HCT116 (cell line): ENCODE measurements around the gene SEMA5B. TPM values are rescaled to one million over a fixed set of nuclear protein-coding genes. Genes with fewer than 3 reads are reported as not detected.

Experiments
- ATAC-seq: fragments of 200-7000 bp; cut with Tn5 transposase; 2 replicates; pipeline ENCODE4 v1.9.1; 2020; ENCODE audit warnings: mild to moderate bottlenecking, moderate library complexity
- BruUV-seq: library from RNA; stranded (reverse); fragments of 400-500 nt; replicated peaks from 2 replicates; lab custom pipeline; 2021; lab: Mats Ljungman, UMichigan
- CTCF ChIA-PET: fragments of 300-600 bp; sonication (Branson Sonifier 250); formaldehyde crosslinking; loops from one replicate; lab custom pipeline; 2021; ENCODE audit warnings: antibody characterized with exemption; lab: Charles Lee
- POLR2A ChIA-PET: fragments of 300-600, 350-600 bp; sonication (Branson Sonifier 250); formaldehyde crosslinking; loops from one replicate; lab custom pipeline; 2021; ENCODE audit warnings: antibody characterized with exemption; lab: Charles Lee
- RAD21 ChIA-PET, 2 experiments: fragments of 300-600 bp; sonication (Branson Sonifier 250); formaldehyde crosslinking; loops; one replicate each; lab custom pipeline; 2023; ENCODE audit warnings: low total read pairs in 2 of 2; ENCODE audit not compliant: uncharacterized antibody in 2 of 2, unreplicated experiment in 2 of 2, low non-redundant PET in 1 of 2; lab: Charles Lee
- DNase-seq: peaks from one replicate; pipeline ENCODE4 v3.0.0-alpha.2; 2010; ENCODE audit warnings: low read depth, low spot score
- H2AFZ ChIP-seq: fragments of 200-600 bp; shearing (Covaris generic), sonication (generic); 2 replicates; pipeline ENCODE4 v1.6.1; 2017; ENCODE audit warnings: low read depth, mixed run types, mixed read lengths, antibody characterized with exemption, low read length; ENCODE audit not compliant: poor library complexity, severe bottlenecking
- H3K27ac ChIP-seq: 2 replicates; pipeline ENCODE4 v1.5.1; 2012; ENCODE audit warnings: low read depth, low read length
- H3K27me3 ChIP-seq: fragments of 200-600 bp; sonication (generic); 2 replicates; pipeline ENCODE4 v1.6.1; 2016; ENCODE audit warnings: mixed run types, low read length, mixed read lengths; ENCODE audit not compliant: insufficient read depth
- H3K36me3 ChIP-seq, 2 experiments: fragments of 200-500 bp in 1 of 2; fragments of 200-600 bp in 1 of 2; sonication (Bioruptor generic) in 1 of 2; sonication (generic) in 1 of 2; 2 replicates each; pipeline versions ENCODE4 v1.5.1 to v1.6.1; 2014 to 2016; ENCODE audit warnings: low read length in 2 of 2, inconsistent platforms in 1 of 2, mixed read lengths in 1 of 2, mixed run types in 1 of 2; ENCODE audit not compliant: insufficient read depth in 2 of 2, control insufficient read depth in 1 of 2
- H3K4me1 ChIP-seq, 2 experiments: fragments of 200-600 bp in 1 of 2; sonication (generic) in 1 of 2; 2 replicates each; pipeline versions ENCODE4 v1.5.1 to v1.6.1; 2012 to 2017; ENCODE audit warnings: low read length in 2 of 2, inconsistent platforms in 1 of 2, mild to moderate bottlenecking in 1 of 2, mixed read lengths in 1 of 2, mixed run types in 1 of 2, moderate library complexity in 1 of 2; ENCODE audit not compliant: insufficient read depth in 2 of 2, control insufficient read depth in 1 of 2
- H3K4me2 ChIP-seq: fragments of 200-600 bp; sonication (generic); 2 replicates; pipeline ENCODE4 v1.6.1; 2017; ENCODE audit warnings: mixed run types, low read length, mixed read lengths
- H3K4me3 ChIP-seq, 2 experiments: fragments of 200-600 bp in 1 of 2; sonication (generic) in 1 of 2; replicated peaks in 1 of 2; 2 replicates each; pipeline ENCODE4 v1.5.1; 2011 to 2016; ENCODE audit warnings: low read length in 2 of 2, control low read depth in 1 of 2, low read depth in 1 of 2, mild to moderate bottlenecking in 1 of 2, mixed read lengths in 1 of 2, mixed run types in 1 of 2
- H3K79me2 ChIP-seq: fragments of 200-600 bp; sonication (generic); 2 replicates; pipeline ENCODE4 v1.6.1; 2017; ENCODE audit warnings: mild to moderate bottlenecking, mixed run types, low read length, moderate library complexity, mixed read lengths; ENCODE audit not compliant: insufficient read depth
- H3K9ac ChIP-seq: fragments of 200-600 bp; sonication (generic); 2 replicates; pipeline ENCODE4 v1.6.1; 2016; ENCODE audit warnings: low read length, mixed read lengths
- H3K9me2 ChIP-seq: fragments of 200-600 bp; sonication (generic), shearing (Covaris generic); 2 replicates; pipeline ENCODE4 v1.6.1; 2017; ENCODE audit warnings: mixed run types, mild to moderate bottlenecking, moderate library complexity; ENCODE audit not compliant: insufficient read depth
- H3K9me3 ChIP-seq, 2 experiments: fragments of 200-500 bp in 1 of 2; fragments of 200-600 bp in 1 of 2; sonication (Bioruptor generic) in 1 of 2; sonication (generic) in 1 of 2; 2 replicates each; pipeline ENCODE4 v1.6.1; 2014 to 2017; ENCODE audit warnings: low read length in 2 of 2, mixed read lengths in 2 of 2, inconsistent platforms in 1 of 2, low read depth in 1 of 2, mild to moderate bottlenecking in 1 of 2, mixed run types in 1 of 2, moderate library complexity in 1 of 2; ENCODE audit not compliant: control insufficient read depth in 1 of 2, insufficient read depth in 1 of 2
- H4K20me1 ChIP-seq: fragments of 200-600 bp; sonication (generic), shearing (Covaris generic); 2 replicates; pipeline ENCODE4 v1.6.1; 2017; ENCODE audit warnings: mixed run types, mild to moderate bottlenecking, moderate library complexity; ENCODE audit not compliant: insufficient read depth
- ATF3 ChIP-seq: IDR thresholded peaks from 2 replicates; pipeline ENCODE4 v1.6.1; 2012
- CBX3 ChIP-seq: IDR thresholded peaks from 2 replicates; pipeline ENCODE4 v1.6.1; 2012; ENCODE audit warnings: low read depth
- EGR1 ChIP-seq: IDR thresholded peaks from 2 replicates; pipeline ENCODE4 v1.6.1; 2012; ENCODE audit warnings: low read depth
- ELF1 ChIP-seq: IDR thresholded peaks from 2 replicates; pipeline ENCODE4 v1.6.1; 2012; ENCODE audit warnings: low read depth, borderline replicate concordance
- EZH2phosphoT487 ChIP-seq: fragments of 200-600 bp; IDR thresholded peaks from 2 replicates; pipeline ENCODE4 v1.6.1; 2018; ENCODE audit warnings: antibody characterized with exemption, borderline replicate concordance
- FOSL1 ChIP-seq: IDR thresholded peaks from 2 replicates; pipeline ENCODE4 v1.6.1; 2012; ENCODE audit warnings: low read depth
- MAX ChIP-seq: IDR thresholded peaks from 2 replicates; pipeline ENCODE4 v1.6.1; 2012
- POLR2AphosphoS5 ChIP-seq: IDR thresholded peaks from 2 replicates; pipeline ENCODE4 v1.6.1; 2011; ENCODE audit warnings: mild to moderate bottlenecking, low read depth, low read length, moderate library complexity
- RAD21 ChIP-seq: IDR thresholded peaks from 2 replicates; pipeline ENCODE4 v1.6.1; 2012; ENCODE audit warnings: low read depth, mild to moderate bottlenecking
- REST ChIP-seq: IDR thresholded peaks from 2 replicates; pipeline ENCODE4 v1.6.1; 2012; ENCODE audit warnings: low read depth
- SIN3A ChIP-seq: IDR thresholded peaks from 2 replicates; pipeline ENCODE4 v1.6.1; 2012; ENCODE audit warnings: low read depth
- SRF ChIP-seq: IDR thresholded peaks from 2 replicates; pipeline ENCODE4 v1.6.1; 2012; ENCODE audit warnings: low read depth
- TCF7L2 ChIP-seq: IDR thresholded peaks from 2 replicates; pipeline ENCODE4 v1.7.0; 2011; ENCODE audit warnings: borderline replicate concordance, inconsistent platforms; ENCODE audit not compliant: insufficient read depth, insufficient read length; ENCODE audit errors: extremely low read depth
- YY1 ChIP-seq: IDR thresholded peaks from 2 replicates; pipeline ENCODE4 v1.6.1; 2011; ENCODE audit warnings: low read length, low read depth, moderate library complexity, mild to moderate bottlenecking; ENCODE audit not compliant: insufficient replicate concordance; ENCODE audit errors: extremely low read depth
- ZBTB33 ChIP-seq: IDR thresholded peaks from 2 replicates; pipeline ENCODE4 v1.6.1; 2011; ENCODE audit warnings: mild to moderate bottlenecking, low read length, moderate library complexity; ENCODE audit not compliant: insufficient replicate concordance; ENCODE audit errors: extremely low read depth
- ZFX ChIP-seq: fragments of 450-650 bp; IDR thresholded peaks from 2 replicates; pipeline ENCODE4 v1.6.1; 2017
- intact Hi-C: fragments of 100-400 bp; cut with micrococcal nuclease; formaldehyde crosslinking; loops from 2 replicates; pipeline ENCODE4 v1.10.0; 2022
- total RNA-seq: library from RNA; stranded (reverse); gene quantifications from one replicate; pipeline ENCODE4 v1.2.1, GENCODE V29; 2021; ENCODE audit not compliant: unreplicated experiment

SEMA5B gene
- total RNA-seq, 1 experiment from 2014 or later = 0.15 TPM

- TF ChIP-seq SRF (no peak), ELF1 (no peak), CBX3 (no peak), TCF7L2 (no peak), ZBTB33 (no peak), YY1 (no peak), SIN3A (no peak), REST (no peak), POLR2AphosphoS5 (no peak), MAX (no peak), EZH2phosphoT487 (no peak), FOSL1 (no peak), EGR1 (no peak), ZFX (no peak), RAD21 (no peak), ATF3 (no peak)
- TF ChIP-seq, all 23 proteins: peak for 0
- no peak for DNase-seq
- no peak overlapping the region for H2AFZ ChIP-seq
- no peaks in the 10 kb centered on the region for H3K9me2 ChIP-seq
- H3K9me3 ChIP-seq = no peaks in the 10 kb centered on the region
- no peaks in the 10 kb centered on the region for H3K36me3 ChIP-seq
- intact Hi-C loops = loop anchor here (5.0 kb wide), 1 partner anchor 211 kb away; no protein-coding TSS in a partner anchor
- H3K4me1 ChIP-seq = no peaks in the 10 kb centered on the region
- H4K20me1 ChIP-seq = no peaks in the 10 kb centered on the region
- ChIA-PET CTCF (no interaction called here), POLR2A (no interaction called here), RAD21 (no interaction called here)
- no peak overlapping the region for H3K4me2 ChIP-seq
- H3K79me2 ChIP-seq = no peaks in the 10 kb centered on the region
- no TSS peak for BruUV-seq
- H3K4me3 ChIP-seq = no peak overlapping the region
- H3K27me3 ChIP-seq = no peaks in the 10 kb centered on the region
- ATAC-seq = no peak
- no peak overlapping the region for H3K9ac ChIP-seq
- no peak overlapping the region for H3K27ac ChIP-seq
Observed at GRCh38 chr3:123046262-123047061, 18.9 kb upstream of the SEMA5B start.
